Naive thymus-derived CD4-positive, alpha-beta T cell (primary cell): ENCODE data around the gene SYTL2. TPM values are rescaled to one million over a fixed set of nuclear protein-coding genes. Genes with fewer than 3 reads are reported as not detected.

Experiments used
- ATAC-seq: fragments of 150-1000 bp; cut with Tn5 transposase; 2 replicates; pipeline ENCODE4 v1.10.0; 2021; ENCODE audit warnings: mild to moderate bottlenecking, moderate library complexity
- CTCF ChIA-PET: fragments of 350-600 bp; sonication (Branson Sonifier 250); formaldehyde crosslinking; loops from one replicate; lab custom pipeline; 2021; ENCODE audit warnings: antibody characterized with exemption; lab: Charles Lee
- POLR2A ChIA-PET: fragments of 350-600 bp; sonication (Branson Sonifier 250); formaldehyde crosslinking; loops from one replicate; lab custom pipeline; 2021; ENCODE audit warnings: antibody characterized with exemption, inconsistent platforms; lab: Charles Lee
- DNase-seq, 9 donors: peaks; one replicate each; pipeline versions ENCODE4 v3.0.0 to v3.0.0-alpha.2; 2020 to 2022; ENCODE audit warnings: mixed read lengths in 1 of 9
- H3K27ac ChIP-seq: one replicate; pipeline ENCODE4 v1.7.0; 2013; ENCODE audit warnings: mild to moderate bottlenecking, low read depth, low read length, moderate library complexity
- H3K27me3 ChIP-seq, 2 donors: one replicate each; pipeline ENCODE4 v1.7.0; 2013; ENCODE audit warnings: low read length in 2 of 2, mild to moderate bottlenecking in 2 of 2, moderate library complexity in 2 of 2; ENCODE audit not compliant: control insufficient read depth in 2 of 2, insufficient read depth in 2 of 2
- H3K36me3 ChIP-seq, 3 experiments: 1 replicate in 2 of 3; 2 replicates in 1 of 3; pipeline ENCODE4 v1.7.0; 2013; ENCODE audit warnings: low read length in 3 of 3, mild to moderate bottlenecking in 3 of 3, moderate library complexity in 1 of 3; ENCODE audit not compliant: insufficient read depth in 3 of 3, control insufficient read depth in 2 of 3
- H3K4me1 ChIP-seq, 2 donors: one replicate each; pipeline ENCODE4 v1.7.0; 2013; ENCODE audit warnings: low read length in 2 of 2, mild to moderate bottlenecking in 2 of 2, moderate library complexity in 1 of 2; ENCODE audit not compliant: control insufficient read depth in 2 of 2, insufficient read depth in 2 of 2
- H3K4me3 ChIP-seq: 2 replicates; pipeline ENCODE4 v1.7.0; 2013; ENCODE audit warnings: mild to moderate bottlenecking, low read length
- H3K9me3 ChIP-seq, 3 experiments: 1 replicate in 2 of 3; 2 replicates in 1 of 3; pipeline ENCODE4 v1.7.0; 2013; ENCODE audit warnings: low read length in 3 of 3; ENCODE audit not compliant: control insufficient read depth in 2 of 3
- H3K27ac Mint-ChIP-seq, 9 donors: one replicate each; pipeline ENCODE4 v1.8.0; 2020 to 2022; ENCODE audit warnings: mixed read lengths in 9 of 9, mild to moderate bottlenecking in 8 of 9, moderate library complexity in 5 of 9, inconsistent platforms in 2 of 9
- H3K27me3 Mint-ChIP-seq, 5 donors: one replicate each; pipeline ENCODE4 v1.8.0; 2021 to 2022; ENCODE audit warnings: mixed read lengths in 5 of 5, mild to moderate bottlenecking in 1 of 5
- H3K36me3 Mint-ChIP-seq, 5 donors: one replicate each; pipeline ENCODE4 v1.8.0; 2020 to 2022; ENCODE audit warnings: mixed read lengths in 5 of 5, mild to moderate bottlenecking in 3 of 5, inconsistent platforms in 1 of 5
- H3K4me1 Mint-ChIP-seq, 7 donors: one replicate each; pipeline ENCODE4 v1.8.0; 2020 to 2022; ENCODE audit warnings: mixed read lengths in 7 of 7, mild to moderate bottlenecking in 3 of 7, inconsistent platforms in 1 of 7
- H3K4me3 Mint-ChIP-seq, 10 donors: one replicate each; pipeline ENCODE4 v1.8.0; 2020 to 2022; ENCODE audit warnings: mild to moderate bottlenecking in 10 of 10, mixed read lengths in 10 of 10, moderate library complexity in 6 of 10, inconsistent platforms in 2 of 10
- H3K9me3 Mint-ChIP-seq, 11 donors: one replicate each; pipeline ENCODE4 v1.8.0; 2020 to 2022; ENCODE audit warnings: mixed read lengths in 11 of 11, mild to moderate bottlenecking in 4 of 11, inconsistent platforms in 1 of 11, moderate library complexity in 1 of 11
- intact Hi-C, 2 donors: fragments of 100-400 bp; cut with micrococcal nuclease; formaldehyde crosslinking; loops; one replicate each; pipeline ENCODE4 v1.15.1; 2023
- polyA plus RNA-seq, 2 donors: library from polyadenylated mRNA; unstranded; fragments of 300-500 nt; fragmentation: Illumina TruSeq; gene quantifications; one replicate each; pipeline ENCODE4 v1.2.3, GENCODE V29; 2021
- total RNA-seq, 6 experiments: library from RNA in 5 of 6; stranded (reverse) in 5 of 6; gene quantifications; 1 replicate in 5 of 6; 2 replicates in 1 of 6; pipeline ENCODE4 v1.2.3 and lab custom pipeline; 2021 to 2026

The SYTL2 gene
- total and polyA plus RNA-seq, 7 experiments from 2014 or later, result 12.0 to 62.9 (median 27.5) TPM

DNA sequence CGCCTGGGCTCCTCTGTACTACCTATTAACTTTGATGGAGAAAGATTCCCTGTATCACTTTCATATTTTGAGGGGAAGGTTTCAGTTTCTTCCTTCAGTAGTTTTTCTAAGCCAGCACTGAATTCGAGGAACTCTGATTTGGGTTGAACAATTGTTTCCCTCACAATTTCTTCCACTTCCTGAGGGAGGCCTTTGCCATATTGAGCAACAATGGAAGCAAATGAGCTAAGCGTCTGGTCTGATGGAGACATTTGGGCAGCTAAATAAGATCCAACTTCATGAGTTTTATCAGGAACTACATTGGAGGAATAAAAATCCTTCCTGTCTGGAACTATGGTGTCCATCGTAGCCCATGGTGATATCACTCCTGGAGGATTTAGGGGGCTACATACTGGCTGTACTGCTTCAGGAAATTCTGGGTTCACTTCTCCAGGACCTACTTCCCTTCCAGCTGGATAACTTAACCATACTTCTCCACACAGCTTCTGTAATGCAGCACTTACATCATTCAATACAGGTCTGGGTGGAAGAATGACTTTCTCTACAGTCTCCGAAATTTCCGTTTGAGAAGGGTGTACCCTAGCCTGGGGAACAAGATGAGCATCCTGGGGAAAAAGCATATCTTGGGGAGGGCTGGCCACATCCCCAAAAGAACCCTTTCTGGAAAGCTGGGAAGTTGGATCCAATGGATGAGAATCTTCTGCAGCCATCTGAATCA is 86.0 kb downstream of the SYTL2 start:
- Histone ChIP-seq H3K4me3 (no peak overlapping the region), H3K27me3 (no peaks in the 10 kb centered on the region), H3K36me3 (peaks cover 0 to 6% (median 0%) of the 10 kb centered on the region in 3 experiments), H3K9me3 (no peaks in the 10 kb centered on the region), H3K27ac (no peak overlapping the region), H3K4me1 (no peaks in the 10 kb centered on the region)
- Mint-ChIP-seq H3K27me3 (no peaks in the 10 kb centered on the region), H3K36me3 (peaks cover 16 to 65% (median 52%) of the 10 kb centered on the region in 5 donors), H3K9me3 (peaks cover 0 to 7% (median 0%) of the 10 kb centered on the region in 11 donors), H3K27ac (no peak overlapping the region), H3K4me1 (peaks cover 3 to 13% (median 7%) of the 10 kb centered on the region in 7 donors), H3K4me3 (no peak overlapping the region)
- POLR2A ChIA-PET, result interaction anchor here (0.8 kb wide), 1 partner anchor 28 kb away, joined by 3 read pairs; no protein-coding TSS in a partner anchor
- intact Hi-C loops, result no loop called here
- CTCF ChIA-PET, result no interaction called here
- DNase-seq (no peak), ATAC-seq (no peak)

- Mint-ChIP-seq H3K4me3 (no peak overlapping the region), H3K36me3 (peaks cover 11 to 59% (median 43%) of the 10 kb centered on the region in 5 donors), H3K27ac (no peak overlapping the region), H3K27me3 (peaks cover 0 to 2% (median 0%) of the 10 kb centered on the region in 5 donors), H3K9me3 (peaks cover 0 to 3% (median 0%) of the 10 kb centered on the region in 11 donors), H3K4me1 (peaks cover 0 to 13% (median 0%) of the 10 kb centered on the region in 7 donors)
- ATAC-seq, result no peak
- Histone ChIP-seq H3K4me3 (no peak overlapping the region), H3K27me3 (no peaks in the 10 kb centered on the region), H3K27ac (no peak overlapping the region), H3K36me3 (peaks cover 0 to 6% (median 0%) of the 10 kb centered on the region in 3 experiments), H3K9me3 (no peaks in the 10 kb centered on the region), H3K4me1 (no peaks in the 10 kb centered on the region)
- ChIA-PET POLR2A (interaction anchor here (0.7 kb wide), 1 partner anchor 524 kb away, joined by 3 read pairs; no protein-coding TSS in a partner anchor), CTCF (interaction anchor here (0.7 kb wide), 1 partner anchor 101 kb away, joined by 4 read pairs; no protein-coding TSS in a partner anchor)
- DNase-seq, result no peak
- intact Hi-C loops, result no loop called here
Observed at GRCh38 chr11:85723088-85723487, 87.9 kb downstream of the SYTL2 start.

- H3K36me3 Mint-ChIP-seq, result peaks cover 3 to 43% (median 29%) of the 10 kb centered on the region in 5 donors
- DNase-seq (no peak), ATAC-seq (no peak)
- intact Hi-C loops, result no loop called here
- H3K27ac Mint-ChIP-seq, result no peak overlapping the region
- Histone ChIP-seq H3K36me3 (no peaks in the 10 kb centered on the region), H3K27me3 (no peaks in the 10 kb centered on the region), H3K27ac (no peak overlapping the region), H3K4me1 (no peaks in the 10 kb centered on the region), H3K4me3 (no peak overlapping the region), H3K9me3 (no peaks in the 10 kb centered on the region)
- H3K4me1 Mint-ChIP-seq, result peaks cover 0 to 6% (median 0%) of the 10 kb centered on the region in 7 donors
- peaks cover 0 to 2% (median 0%) of the 10 kb centered on the region in 5 donors for H3K27me3 Mint-ChIP-seq
- CTCF ChIA-PET, result interaction anchor here (0.8 kb wide), 1 partner anchor 10 kb away, joined by 4 read pairs; no protein-coding TSS in a partner anchor
- H3K9me3 Mint-ChIP-seq, result no peaks in the 10 kb centered on the region
- no peak overlapping the region for H3K4me3 Mint-ChIP-seq
- POLR2A ChIA-PET, result no interaction called here
Observed at GRCh38 chr11:85721191-85721590, 89.8 kb downstream of the SYTL2 start.

GRCh38 chr11:85718991-85719807 is 91.7 kb downstream of the SYTL2 start:
- intact Hi-C loops, result loop anchor here in 1 of 2 donors (5.0 kb wide), 1 partner anchor 33 kb away; no protein-coding TSS in a partner anchor
- no peaks in the 10 kb centered on the region for H3K4me1 ChIP-seq
- DNase-seq (no peak), ATAC-seq (no peak)
- no peaks in the 10 kb centered on the region for H3K27me3 ChIP-seq
- Mint-ChIP-seq H3K27me3 (peaks cover 0 to 2% (median 0%) of the 10 kb centered on the region in 5 donors), H3K4me3 (no peak overlapping the region), H3K36me3 (peaks cover 0 to 33% (median 18%) of the 10 kb centered on the region in 5 donors), H3K9me3 (no peaks in the 10 kb centered on the region), H3K4me1 (peaks cover 0 to 4% (median 0%) of the 10 kb centered on the region in 7 donors), H3K27ac (peak overlapping the region in 1 of 9 donors; percentile 84)
- H3K36me3 ChIP-seq, result no peaks in the 10 kb centered on the region
- ChIA-PET CTCF (no interaction called here), POLR2A (no interaction called here)
- no peaks in the 10 kb centered on the region for H3K9me3 ChIP-seq
- H3K27ac ChIP-seq, result no peak overlapping the region
- no peak overlapping the region for H3K4me3 ChIP-seq

GRCh38 chr11:85718126-85718943 is 92.6 kb downstream of the SYTL2 start:
- Histone ChIP-seq H3K9me3 (no peaks in the 10 kb centered on the region), H3K4me1 (no peaks in the 10 kb centered on the region), H3K36me3 (no peaks in the 10 kb centered on the region), H3K27ac (no peak overlapping the region), H3K4me3 (no peak overlapping the region), H3K27me3 (no peaks in the 10 kb centered on the region)
- ChIA-PET POLR2A (interaction anchor here (1.4 kb wide), 1 partner anchor 8 kb away, joined by 3 read pairs; no protein-coding TSS in a partner anchor), CTCF (interaction anchor here (0.6 to 1.2 kb wide), 3 partner anchors 10 to 475 kb away, joined by 3 to 6 read pairs (median 3); no protein-coding TSS in a partner anchor)
- H3K4me3 Mint-ChIP-seq, result no peak overlapping the region
- peaks cover 0 to 36% (median 15%) of the 10 kb centered on the region in 5 donors for H3K36me3 Mint-ChIP-seq
- no peak overlapping the region for H3K27ac Mint-ChIP-seq
- H3K27me3 Mint-ChIP-seq, result peaks cover 0 to 2% (median 0%) of the 10 kb centered on the region in 5 donors
- H3K4me1 Mint-ChIP-seq, result peaks cover 0 to 4% (median 0%) of the 10 kb centered on the region in 7 donors
- intact Hi-C loops, result loop anchor here in 1 of 2 donors (5.0 kb wide), 1 partner anchor 34 kb away; no protein-coding TSS in a partner anchor
- ATAC-seq (no peak), DNase-seq (no peak)
- no peaks in the 10 kb centered on the region for H3K9me3 Mint-ChIP-seq
